Right cardiac atrium (tissue), 5 donors: ENCODE results near the gene TSSK2. TPM values are rescaled to one million over a fixed set of nuclear protein-coding genes. Genes with fewer than 3 reads are reported as not detected.
A peak's percentile ranks its signal among the peaks of the same experiment; 100 is the strongest.

Experiments used
- ATAC-seq, 2 donors: fragments of 200-7000 bp; cut with Tn5 transposase; one replicate each; pipeline versions ENCODE4 v1.8.0 to v1.9.1; 2020; ENCODE audit warnings: moderate library complexity in 2 of 2, mild to moderate bottlenecking in 1 of 2
- DNase-seq, 3 donors: peaks; one replicate each; pipeline ENCODE4 v3.0.0-alpha.2; 2020
- H3K27ac ChIP-seq: one replicate; pipeline ENCODE4 v1.5.1; 2013; ENCODE audit warnings: mild to moderate bottlenecking, low read length, control low read depth, moderate library complexity
- H3K27me3 ChIP-seq: one replicate; pipeline ENCODE4 v1.6.1; 2013; ENCODE audit not compliant: control insufficient read depth, insufficient read depth
- H3K4me1 ChIP-seq: one replicate; pipeline ENCODE4 v1.6.1; 2013; ENCODE audit warnings: low read length; ENCODE audit not compliant: control insufficient read depth, insufficient read depth
- H3K4me3 ChIP-seq: one replicate; pipeline ENCODE4 v1.5.1; 2013; ENCODE audit warnings: low read length, control low read depth
- H3K9me3 ChIP-seq: one replicate; pipeline ENCODE4 v1.6.1; 2013; ENCODE audit warnings: low read length; ENCODE audit not compliant: control insufficient read depth
- WGBS: extraction: QIAGEN DNeasy Blood & Tissue Kit; methylation state at CpG from one replicate; pipeline ENCODE4 v1.1.7; 2013; 5-methylcytosine and 5-hydroxymethylcytosine counted together
- intact Hi-C, 4 donors: fragments of 100-400 bp; cut with DNase I; formaldehyde crosslinking; loops; one replicate each; pipeline versions ENCODE4 v1.11.0 to v1.14.0; 2022 to 2023
- polyA plus RNA-seq: library from polyadenylated mRNA; stranded (reverse); fragments of 200-250 nt; gene quantifications from one replicate; pipeline ENCODE4 v1.2.3, GENCODE V29; 2013
- total RNA-seq, 4 donors: library from RNA; stranded (reverse); fragmentation: NEBNext Ultra II Directional; extraction: Animal tissue kit (Norgen Biotek cat#: 25700); gene quantifications; one replicate each; pipeline ENCODE4 v1.2.1, GENCODE V29; 2021
- donor health status: healthy with polysubstance abuse.
- donor health status: DM: no; HTN: yes; CAD: no.
- donor health status: DM: no; HTN: no; CAD: no.
- donor health status: DM: no; HTN: yes; CAD: no; lungs with severe emphysema.
- donor health status: DM: yes; HTN: yes; CAD: no.

The TSSK2 gene
- total and polyA plus RNA-seq, 5 donors: 0.09 TPM; not detected in 4

GRCh38 chr22:19090586-19091127 is 40.5 kb upstream of the TSSK2 start:
- Histone ChIP-seq H3K4me1 (peaks cover 2% of the 10 kb centered on the region), H3K4me3 (no peak overlapping the region), H3K27me3 (no peaks in the 10 kb centered on the region), H3K9me3 (no peaks in the 10 kb centered on the region), H3K27ac (no peak overlapping the region)
- DNase-seq: no peak
- ATAC-seq: no peak
- intact Hi-C loops: no loop called here
- WGBS: 62% methylated on average over 3 of the region's 3 CpGs

DNA sequence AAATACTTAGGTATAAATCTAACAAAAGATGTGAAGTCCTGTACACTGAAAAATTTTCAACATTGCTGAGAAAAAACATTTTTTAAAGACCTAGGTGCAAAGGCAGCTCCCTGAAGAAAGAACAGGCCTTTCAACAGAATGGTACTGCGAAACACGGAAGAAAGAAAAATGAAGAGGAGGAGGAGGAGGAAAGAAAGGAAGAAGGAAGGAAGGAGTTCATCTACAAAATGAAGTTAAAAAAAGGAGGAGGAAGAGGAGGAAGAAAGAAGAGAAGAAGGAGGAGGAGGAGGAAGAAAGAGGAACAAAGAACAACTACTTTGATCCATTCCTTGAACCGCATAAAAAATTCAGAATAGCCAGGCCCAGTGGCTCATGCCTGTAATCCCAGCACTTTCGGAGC is 38.4 kb upstream of the TSSK2 start:
- Histone ChIP-seq H3K4me1 (peaks cover 3% of the 10 kb centered on the region), H3K9me3 (no peaks in the 10 kb centered on the region), H3K4me3 (no peak overlapping the region), H3K27ac (no peak overlapping the region), H3K27me3 (no peaks in the 10 kb centered on the region)
- WGBS: 88% methylated on average over 4 of the region's 4 CpGs
- no peak for ATAC-seq
- DNase-seq: no peak
- intact Hi-C loops: no loop called here

DNA sequence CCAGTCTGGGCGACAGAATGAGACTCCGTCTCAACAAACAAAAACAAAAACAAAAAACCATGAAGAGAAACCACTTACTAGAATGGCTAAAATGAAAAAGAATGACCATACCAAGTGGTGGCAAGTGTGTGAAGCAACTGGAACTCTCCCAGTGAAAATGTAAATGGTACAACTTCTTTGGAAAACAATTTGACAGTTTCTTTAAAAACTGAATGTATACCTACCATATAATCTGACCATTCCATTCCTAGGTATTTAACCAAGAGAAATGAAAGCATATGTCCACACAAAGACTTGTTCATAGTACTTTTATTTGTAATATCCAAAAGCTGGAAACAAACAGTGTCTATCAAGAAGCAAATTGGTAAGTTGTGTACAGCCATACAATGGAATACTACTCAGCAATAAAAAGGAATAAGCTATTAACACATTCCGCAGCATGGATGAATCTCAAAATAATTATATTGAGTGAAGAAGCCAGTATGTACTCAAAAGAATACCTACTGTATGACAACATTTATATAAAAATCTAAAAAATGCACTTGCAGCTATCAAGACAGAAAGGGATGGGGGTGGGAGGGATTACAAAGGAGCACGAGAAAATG is 36.6 kb upstream of the TSSK2 start:
- ATAC-seq: no peak
- peaks cover 4% of the 10 kb centered on the region for H3K4me1 ChIP-seq
- no peak overlapping the region for H3K4me3 ChIP-seq
- no peaks in the 10 kb centered on the region for H3K9me3 ChIP-seq
- no peak overlapping the region for H3K27ac ChIP-seq
- no peaks in the 10 kb centered on the region for H3K27me3 ChIP-seq
- intact Hi-C loops: no loop called here
- 96% methylated on average over 4 of the region's 4 CpGs for WGBS
- no peak for DNase-seq

- H3K4me3 ChIP-seq: no peak overlapping the region
- H3K9me3 ChIP-seq: no peaks in the 10 kb centered on the region
- peaks cover 4% of the 10 kb centered on the region for H3K4me1 ChIP-seq
- DNase-seq (no peak), ATAC-seq (no peak)
- H3K27me3 ChIP-seq: no peaks in the 10 kb centered on the region
- no peak overlapping the region for H3K27ac ChIP-seq
- intact Hi-C loops: no loop called here
- 100% methylated on average over 1 of the region's 1 CpG for WGBS
Measured at GRCh38 chr22:19096555-19096954, 34.6 kb upstream of the TSSK2 start.

DNA sequence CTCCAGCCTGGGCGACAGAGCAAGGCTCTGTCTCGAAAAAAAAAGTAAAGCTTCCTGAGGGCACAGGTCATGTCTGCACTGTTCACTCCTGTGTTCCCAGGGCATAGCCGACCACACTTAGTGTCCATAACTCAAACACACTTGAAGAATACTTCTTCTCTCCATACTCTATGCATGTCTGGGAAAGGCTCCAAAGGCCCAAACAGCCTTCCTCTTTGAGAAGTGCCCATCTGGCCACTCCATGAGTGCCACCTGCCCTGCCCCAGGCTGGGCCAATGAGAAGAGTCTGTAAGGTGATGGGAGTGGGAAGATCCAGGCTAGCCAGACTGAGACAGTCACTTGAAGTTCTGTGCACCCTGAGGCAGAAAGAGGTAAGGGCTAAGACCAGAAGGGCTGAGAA is 33.6 kb upstream of the TSSK2 start:
- DNase-seq (no peak), ATAC-seq (no peak)
- intact Hi-C loops: no loop called here
- WGBS: 74% methylated on average over 3 of the region's 3 CpGs
- no peaks in the 10 kb centered on the region for H3K9me3 ChIP-seq
- peaks cover 4% of the 10 kb centered on the region for H3K4me1 ChIP-seq
- H3K27ac ChIP-seq: no peak overlapping the region
- no peaks in the 10 kb centered on the region for H3K27me3 ChIP-seq
- no peak overlapping the region for H3K4me3 ChIP-seq

- no peak overlapping the region for H3K27ac ChIP-seq
Measured at GRCh38 chr22:19098157-19098556, 33.0 kb upstream of the TSSK2 start.

GRCh38 chr22:19103880-19104821 is 27.0 kb upstream of the TSSK2 start:
- DNase-seq (no peak), ATAC-seq (no peak)
- H3K4me1 ChIP-seq: peaks cover 11% of the 10 kb centered on the region
- no peak overlapping the region for H3K4me3 ChIP-seq
- H3K27ac ChIP-seq: no peak overlapping the region
- no peaks in the 10 kb centered on the region for H3K9me3 ChIP-seq
- H3K27me3 ChIP-seq: no peaks in the 10 kb centered on the region
- 62% methylated on average over 5 of the region's 5 CpGs for WGBS
- intact Hi-C loops: no loop called here

More at GRCh38 chr22:19098157-19098556, 33.0 kb upstream of the TSSK2 start:
- Histone ChIP-seq H3K9me3 (no peaks in the 10 kb centered on the region), H3K27me3 (no peaks in the 10 kb centered on the region), H3K4me3 (no peak overlapping the region), H3K4me1 (peaks cover 4% of the 10 kb centered on the region)
- intact Hi-C loops: no loop called here
- no peak for ATAC-seq
- 59% methylated on average over 4 of the region's 4 CpGs for WGBS
- no peak for DNase-seq

- no peak for DNase-seq
- no peak overlapping the region for H3K4me3 ChIP-seq
- H3K9me3 ChIP-seq: no peaks in the 10 kb centered on the region
- peaks cover 11% of the 10 kb centered on the region for H3K4me1 ChIP-seq
- no peaks in the 10 kb centered on the region for H3K27me3 ChIP-seq
- ATAC-seq: peak in 1 of 2 donors; percentile 14
- intact Hi-C loops: no loop called here
- 99% methylated on average over 8 of the region's 8 CpGs for WGBS
- no peak overlapping the region for H3K27ac ChIP-seq
Measured at GRCh38 chr22:19105456-19105855, 25.7 kb upstream of the TSSK2 start.

DNA sequence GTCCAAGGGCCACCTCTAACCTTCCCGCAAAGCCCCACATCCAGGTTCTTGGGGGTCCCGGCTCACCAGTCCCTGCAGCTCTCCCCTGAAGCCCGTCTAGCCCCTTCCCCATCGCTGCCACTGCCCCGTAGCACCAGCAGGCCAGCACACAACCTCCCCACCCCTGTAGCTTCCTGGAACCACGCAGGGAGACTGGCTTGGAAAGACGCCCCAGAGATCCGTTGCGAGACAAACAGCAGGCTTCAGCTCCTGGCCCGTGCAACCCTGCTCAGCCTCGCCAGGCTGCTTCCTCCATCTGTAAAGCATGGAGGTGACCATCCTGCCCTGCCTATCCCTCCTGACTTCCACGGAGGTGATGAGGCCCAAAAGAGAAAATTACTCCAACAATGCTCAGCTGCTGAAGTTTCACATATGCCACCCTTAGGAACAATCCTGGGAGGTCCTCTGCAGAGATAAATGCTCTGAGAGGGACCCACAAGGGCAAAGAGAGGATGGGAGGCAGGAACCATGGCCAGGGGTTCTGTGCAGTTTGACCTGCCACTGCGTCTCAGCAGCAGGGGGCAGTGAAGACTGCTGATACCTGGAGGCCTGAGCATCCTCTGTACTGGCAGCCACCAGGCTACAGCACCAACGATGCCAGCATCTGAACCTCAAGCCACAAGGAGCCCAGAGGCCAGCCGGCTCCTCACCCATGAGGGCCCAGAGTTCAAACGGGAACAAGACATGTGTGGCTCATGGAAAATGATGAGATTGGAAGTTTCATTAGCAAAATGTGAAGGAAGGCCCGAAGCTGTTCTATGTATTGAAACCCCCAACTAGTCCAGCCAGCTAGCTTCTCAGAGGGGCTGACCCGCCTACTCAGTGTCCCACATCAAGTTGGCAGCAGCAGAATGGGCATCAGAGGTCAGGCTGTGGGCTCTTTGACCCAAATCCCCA is 25.0 kb upstream of the TSSK2 start:
- 59% methylated on average over 18 of the region's 18 CpGs for WGBS
- no peak overlapping the region for H3K27ac ChIP-seq
- no peaks in the 10 kb centered on the region for H3K27me3 ChIP-seq
- H3K4me1 ChIP-seq: peaks cover 11% of the 10 kb centered on the region
- no peaks in the 10 kb centered on the region for H3K9me3 ChIP-seq
- no peak overlapping the region for H3K4me3 ChIP-seq
- ATAC-seq (peak in 1 of 2 donors; percentile 29), DNase-seq (no peak)
- intact Hi-C loops: no loop called here

DNA sequence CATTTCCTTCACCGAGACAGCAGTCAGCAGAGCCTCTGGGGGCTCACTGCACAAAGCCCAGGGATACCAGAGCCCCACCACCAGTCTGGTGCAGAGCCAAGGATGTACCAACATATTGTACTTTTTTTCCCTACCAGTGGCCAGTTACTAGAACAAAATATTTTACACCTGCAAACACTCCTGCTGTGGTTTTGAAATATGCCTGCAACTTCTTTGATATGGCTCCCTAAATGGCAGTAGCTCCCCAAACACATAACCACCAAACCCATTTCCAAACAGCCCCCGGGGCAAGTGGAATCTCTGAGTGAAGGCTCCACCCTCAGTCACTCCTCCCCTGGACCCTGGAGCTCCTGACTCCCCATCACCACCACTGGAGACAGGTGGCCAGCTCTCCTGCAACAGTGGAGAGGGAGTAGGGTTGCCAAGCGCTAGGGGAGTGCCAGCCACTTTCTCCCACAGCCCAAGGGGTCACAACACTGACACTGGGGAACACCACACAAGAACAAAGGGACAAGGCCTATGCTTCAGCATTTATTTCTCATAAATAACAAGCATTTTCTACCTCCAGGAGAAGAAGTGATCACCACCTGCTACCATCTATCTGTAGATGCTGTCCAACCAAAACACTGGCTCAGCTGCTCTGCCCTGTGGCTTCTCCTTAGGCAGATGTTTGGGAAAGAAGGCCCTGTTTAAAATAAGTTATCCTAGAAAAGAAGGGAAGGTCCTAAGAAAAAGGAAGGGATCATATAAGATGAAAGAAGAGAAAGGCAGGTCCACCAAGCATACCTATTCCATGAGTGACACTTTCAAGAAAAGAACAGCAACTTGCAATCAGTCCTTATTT is 24.0 kb upstream of the TSSK2 start:
- Histone ChIP-seq H3K27me3 (no peaks in the 10 kb centered on the region), H3K27ac (no peak overlapping the region), H3K4me1 (peaks cover 13% of the 10 kb centered on the region), H3K9me3 (no peaks in the 10 kb centered on the region), H3K4me3 (no peak overlapping the region)
- DNase-seq: no peak
- no peak for ATAC-seq
- intact Hi-C loops: no loop called here
- 78% methylated on average over 3 of the region's 3 CpGs for WGBS
